GM21390 (cell line): Measurements from ENCODE around the gene RAB44.
A peak's percentile ranks its signal among the peaks of the same experiment; 100 is the strongest.
"Not testable (repeated sequence)": the region's sequence is repeated elsewhere in the genome, so short reads cannot be mapped to it uniquely, and the experiment has no call there.

Source experiments
- ATAC-seq: cut with Tn5 transposase; IDR thresholded peaks from one replicate; pipeline ENCODE4 v1.9.1; 2021; ENCODE audit not compliant: unreplicated experiment

Gene RAB44, protein sequence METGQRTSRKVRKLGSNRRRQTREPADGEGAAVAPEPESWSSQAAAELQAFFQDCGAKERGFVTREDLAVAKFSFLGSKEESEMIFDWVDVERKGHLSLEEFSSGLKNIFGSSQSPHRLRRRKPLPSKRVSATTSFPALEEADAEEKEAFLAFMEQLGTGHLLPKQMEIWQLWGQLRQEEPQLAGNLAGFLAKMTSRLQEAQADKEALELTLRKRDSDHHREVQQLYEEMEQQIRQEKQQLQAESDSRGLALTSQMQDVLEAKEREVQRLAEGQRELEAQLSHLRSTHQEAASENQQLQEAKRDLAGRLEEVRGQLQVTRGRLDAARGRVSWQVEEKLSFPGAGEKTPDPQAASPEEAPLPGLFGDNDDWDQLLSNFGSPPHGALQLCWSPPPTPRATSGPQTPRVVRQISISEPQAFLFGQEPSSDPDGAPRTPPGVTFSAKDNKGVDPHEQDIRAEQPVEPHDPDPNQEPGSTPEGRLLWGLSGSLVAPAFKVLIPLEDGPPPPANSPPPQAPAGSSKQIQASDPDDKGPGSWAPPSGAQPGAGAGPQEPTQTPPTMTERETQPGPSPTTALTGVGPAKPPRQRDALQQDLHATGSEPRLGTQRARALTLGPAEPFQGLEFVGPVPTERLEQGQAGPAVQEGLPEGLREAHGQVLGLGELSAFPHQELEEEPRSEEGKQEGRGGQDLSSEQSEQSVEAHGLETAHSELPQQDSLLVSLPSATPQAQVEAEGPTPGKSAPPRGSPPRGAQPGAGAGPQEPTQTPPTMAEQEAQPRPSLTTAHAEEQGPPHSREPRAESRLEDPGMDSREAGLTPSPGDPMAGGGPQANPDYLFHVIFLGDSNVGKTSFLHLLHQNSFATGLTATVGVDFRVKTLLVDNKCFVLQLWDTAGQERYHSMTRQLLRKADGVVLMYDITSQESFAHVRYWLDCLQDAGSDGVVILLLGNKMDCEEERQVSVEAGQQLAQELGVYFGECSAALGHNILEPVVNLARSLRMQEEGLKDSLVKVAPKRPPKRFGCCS

DNA sequence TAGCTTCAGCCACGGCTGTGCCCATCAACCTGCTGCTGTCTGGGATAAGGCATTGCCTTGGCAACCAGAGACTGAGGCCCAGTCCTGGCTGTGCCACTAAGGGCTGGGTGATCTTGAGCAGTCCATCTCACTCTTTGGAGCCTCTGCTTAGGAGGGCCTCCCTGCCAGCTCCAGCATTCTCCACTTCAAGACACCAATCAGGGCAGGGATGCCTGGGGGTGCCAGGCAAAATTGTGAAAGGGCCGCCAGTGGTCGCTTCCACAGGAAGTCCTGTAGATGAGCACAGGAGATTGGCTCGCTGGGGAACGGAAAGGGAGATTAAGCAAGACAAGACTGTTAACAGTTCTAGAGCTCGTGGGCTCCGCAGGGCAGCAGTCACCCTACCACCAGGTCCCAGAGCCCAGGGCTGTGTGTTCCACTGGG, at the start of gene RAB44:
Gene RAB44, plus strand, starts transcription at position 346 of the 423 bp plus-strand sequence. CDS start 6,410 bp downstream, outside the sequence.
- no peak for ATAC-seq

DNA sequence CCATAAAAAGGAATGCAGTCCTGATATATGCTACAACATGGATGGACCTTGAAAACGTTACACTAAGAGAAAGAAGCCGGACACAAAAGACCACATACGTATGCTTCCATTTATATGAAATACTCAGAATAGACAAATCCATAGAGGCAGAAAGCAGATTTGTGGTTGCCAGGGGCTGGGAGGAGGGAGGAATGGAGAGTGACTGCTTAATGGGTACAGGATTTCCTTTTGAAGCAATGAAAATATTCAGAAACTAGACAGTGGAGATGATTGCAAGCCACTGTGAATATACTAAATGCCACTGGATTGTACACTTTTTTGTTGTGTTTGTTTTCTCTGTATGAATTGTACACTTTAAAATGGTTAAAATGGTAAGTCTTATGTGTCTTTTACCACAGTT, 48.5 kb upstream of the RAB44 start:
- no peak for ATAC-seq

DNA sequence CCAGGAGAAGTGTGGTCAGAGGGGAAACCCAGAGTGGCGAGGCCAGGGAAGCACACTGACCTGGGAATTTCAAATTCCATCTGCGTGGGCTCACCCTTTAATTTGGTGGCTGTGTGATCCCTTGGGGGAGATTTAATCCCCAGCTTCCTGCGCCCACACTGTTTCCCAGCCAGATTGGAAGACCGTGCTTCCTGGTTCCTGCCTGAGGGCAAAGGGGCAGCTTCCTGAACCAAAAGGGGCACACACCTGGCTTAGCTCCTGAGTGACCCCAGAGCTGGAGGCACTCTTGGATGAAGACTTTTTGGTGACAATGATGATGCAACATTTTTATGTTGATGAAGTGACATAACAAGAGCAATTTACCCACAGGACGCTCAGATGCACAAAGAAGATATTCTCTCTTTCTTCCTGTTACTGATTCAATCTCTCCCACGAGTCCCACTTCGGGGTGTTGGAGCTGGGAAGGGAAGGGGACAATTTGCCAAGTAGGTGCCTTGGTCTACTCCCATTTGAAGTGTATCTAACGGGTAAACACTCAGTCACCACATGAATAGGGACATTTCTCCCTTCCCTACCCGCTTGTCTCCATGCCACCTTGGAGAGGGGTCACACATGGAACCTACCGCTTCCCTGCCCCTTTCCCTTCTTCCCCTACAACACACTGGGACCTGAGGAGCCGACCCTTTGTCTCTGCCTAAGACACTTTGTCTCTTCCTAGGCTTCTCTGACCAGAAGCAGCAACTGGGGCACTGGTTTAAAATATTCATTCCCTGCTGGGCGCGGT, 47.7 kb upstream of the RAB44 start:
- no peak for ATAC-seq

DNA sequence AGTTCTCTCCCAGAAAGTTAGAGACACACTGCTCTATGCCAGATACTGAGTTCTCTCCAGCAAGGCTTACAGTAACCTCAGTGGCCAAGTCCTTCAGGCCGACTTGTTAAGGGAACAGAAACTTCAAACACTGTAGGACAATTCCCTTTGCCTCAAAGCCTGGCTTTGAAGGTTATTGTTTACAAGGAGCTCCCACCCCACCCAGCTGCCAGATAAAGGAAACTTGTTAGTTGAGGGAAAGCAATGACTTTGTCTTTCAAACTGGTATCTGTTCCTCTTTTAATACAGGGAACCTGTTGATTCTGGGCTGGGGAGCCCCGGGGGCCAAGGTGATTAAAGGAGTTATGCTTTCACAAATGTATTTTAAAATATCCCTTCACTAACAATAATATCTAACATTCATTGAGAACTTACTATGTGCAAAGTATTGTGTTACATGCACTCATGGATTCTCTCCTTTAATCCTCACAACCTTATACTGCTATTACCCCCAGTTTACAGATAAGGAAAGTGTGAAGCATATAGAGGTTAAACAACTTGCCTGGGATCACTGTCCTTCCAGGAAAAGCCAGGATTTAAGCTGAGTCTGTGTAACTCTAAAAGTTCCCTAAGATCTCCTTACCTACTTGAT, 46.7 kb upstream of the RAB44 start:
- ATAC-seq: peak; percentile 73

DNA sequence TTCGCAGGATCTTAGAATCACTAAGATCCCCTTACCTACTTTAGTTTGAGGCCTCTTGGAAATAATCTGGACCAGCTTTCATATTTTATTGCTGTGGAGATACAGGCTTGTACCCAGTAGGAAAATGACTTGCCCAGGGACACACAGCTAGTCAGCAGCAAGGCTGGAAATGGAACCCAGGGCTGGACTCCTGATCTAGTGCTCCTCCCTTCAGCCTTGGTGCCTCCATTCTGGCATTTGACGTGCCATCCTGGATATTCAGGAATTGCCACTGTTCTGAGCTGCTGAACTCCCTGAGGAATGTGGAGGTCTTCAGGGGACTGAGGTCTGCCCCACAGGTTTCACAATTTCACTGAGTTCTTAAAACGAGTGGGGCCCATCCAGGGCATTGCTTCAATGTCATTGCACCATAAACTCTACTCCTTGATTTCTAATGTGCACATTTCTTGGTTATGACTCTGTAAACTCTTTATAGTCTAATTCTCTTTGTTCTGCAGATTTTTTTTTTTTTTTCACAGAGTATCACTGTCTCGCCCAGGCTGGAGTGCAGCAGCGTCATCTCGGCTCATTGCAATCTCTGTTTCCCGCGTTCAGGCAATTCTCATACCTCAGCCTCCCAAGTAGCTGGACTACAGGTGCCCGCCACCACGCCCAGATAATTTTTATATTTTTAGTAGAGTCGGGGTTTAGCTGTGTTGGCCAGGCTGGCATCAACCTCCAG, 45.8 kb upstream of the RAB44 start:
- ATAC-seq: no peak

DNA sequence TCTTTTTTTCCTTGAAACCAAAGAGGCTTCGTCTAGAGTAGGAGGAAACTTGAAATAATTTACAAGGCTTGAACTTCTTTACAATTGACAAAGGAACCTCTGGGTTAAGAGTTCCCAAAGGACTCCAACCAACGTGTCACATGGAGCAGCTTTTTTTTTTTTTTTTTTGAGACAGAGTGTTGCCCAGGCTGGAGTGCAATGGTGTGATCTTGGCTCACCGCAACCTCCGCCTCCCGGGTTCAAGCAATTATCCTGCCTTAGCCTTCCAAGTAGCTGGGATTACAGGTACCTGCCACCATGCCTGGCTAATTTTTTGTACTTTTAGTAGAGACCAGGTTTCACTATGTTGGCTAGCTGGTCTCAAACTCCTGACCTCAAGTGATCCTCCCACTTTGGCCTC, 43.2 kb upstream of the RAB44 start:
- ATAC-seq: not testable (repeated sequence)

DNA sequence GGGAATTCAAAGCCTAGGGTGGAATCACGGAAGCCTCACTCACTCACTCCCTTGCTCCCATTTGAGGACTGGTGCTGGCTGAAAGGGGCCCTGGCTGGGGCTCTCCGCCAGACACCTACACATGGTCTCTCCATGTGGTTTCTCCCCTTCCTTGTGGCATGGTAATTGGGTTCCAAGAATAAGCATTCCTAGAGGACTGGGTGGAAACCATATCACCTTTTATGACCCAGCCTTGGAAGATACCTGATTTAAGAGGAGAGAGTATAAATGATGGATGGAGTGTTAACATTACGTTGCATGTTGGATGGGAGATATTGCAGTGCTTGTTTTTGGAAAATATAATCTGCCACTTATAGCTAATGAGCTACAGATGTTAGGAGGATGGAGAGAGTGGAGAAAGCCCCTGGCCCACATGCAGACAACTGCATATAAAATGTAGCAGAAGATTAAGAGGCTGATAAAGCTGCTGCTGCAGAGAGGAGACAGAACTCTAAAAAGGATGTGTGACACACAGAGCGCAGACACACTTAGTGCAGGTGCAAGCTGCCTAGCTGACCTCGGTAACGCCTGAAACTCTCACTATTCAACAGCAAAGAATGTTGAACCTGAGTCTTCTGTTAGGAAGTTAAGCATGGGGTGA, 42.4 kb upstream of the RAB44 start:
- ATAC-seq: no peak

DNA sequence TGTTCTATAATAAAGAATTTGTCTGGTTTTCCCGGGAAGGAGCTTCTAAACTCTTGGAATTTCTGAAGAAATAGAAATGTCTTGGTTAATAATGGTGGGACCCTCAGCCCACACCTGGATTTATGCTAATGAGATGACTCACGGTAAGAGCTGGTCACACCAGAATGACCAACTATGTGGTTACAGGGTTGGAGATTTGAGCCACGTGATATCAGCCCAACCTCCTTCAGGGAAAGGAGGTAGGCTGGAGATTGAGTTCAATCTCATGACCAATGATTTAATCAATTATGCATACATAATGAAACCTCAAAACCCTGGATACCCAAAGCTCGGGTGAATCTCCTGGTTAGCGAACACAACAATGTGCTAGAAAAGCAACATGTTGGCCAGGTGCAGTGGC, 41.2 kb upstream of the RAB44 start:
- no peak for ATAC-seq

DNA sequence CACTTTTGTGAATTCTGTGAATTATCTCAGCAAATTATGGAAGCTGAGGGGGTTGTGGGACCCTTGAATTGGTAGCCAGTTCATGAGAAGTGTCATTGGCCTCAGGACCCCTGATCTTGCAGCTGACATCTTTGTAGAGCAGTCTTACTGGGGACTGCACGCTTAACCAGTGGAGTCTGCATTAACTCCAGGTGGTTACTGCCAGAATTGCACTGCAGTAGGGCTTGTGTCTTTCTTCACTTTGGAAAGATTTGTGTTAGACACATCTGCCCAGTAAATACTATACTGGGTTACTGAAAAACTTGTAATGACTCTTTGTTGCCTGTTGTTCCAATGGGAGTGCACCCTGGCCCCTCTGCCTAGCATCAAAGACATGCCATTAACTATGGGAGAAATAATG, 40.4 kb upstream of the RAB44 start:
- ATAC-seq: no peak

DNA sequence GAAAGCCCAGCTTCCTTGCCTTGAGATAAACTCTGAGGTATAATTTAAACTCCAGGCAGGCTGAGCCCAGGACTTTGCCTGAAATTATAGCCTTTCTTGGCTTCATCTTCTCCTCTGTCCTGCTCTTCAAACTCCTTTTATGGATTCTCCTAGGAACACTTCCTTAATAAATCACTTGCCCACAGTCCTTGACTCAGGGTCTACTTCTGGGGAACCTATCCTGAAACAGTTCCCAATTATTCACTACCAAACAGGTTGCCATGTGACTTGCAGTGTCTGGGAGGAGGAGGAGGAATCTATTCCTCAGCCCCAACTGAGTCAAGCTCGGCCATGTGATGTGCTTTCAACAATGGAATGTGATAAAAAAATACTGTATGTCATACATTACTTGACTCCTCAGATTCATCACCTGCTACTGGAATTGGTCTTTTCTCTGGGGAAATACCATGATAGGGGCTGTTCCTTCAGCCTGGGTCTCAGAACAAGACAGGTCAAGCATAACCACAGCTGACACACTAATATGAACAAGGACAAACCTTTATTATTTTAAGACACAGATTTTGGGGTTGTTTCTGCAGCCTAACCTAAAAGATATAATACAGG, 39.6 kb upstream of the RAB44 start:
- no peak for ATAC-seq

DNA sequence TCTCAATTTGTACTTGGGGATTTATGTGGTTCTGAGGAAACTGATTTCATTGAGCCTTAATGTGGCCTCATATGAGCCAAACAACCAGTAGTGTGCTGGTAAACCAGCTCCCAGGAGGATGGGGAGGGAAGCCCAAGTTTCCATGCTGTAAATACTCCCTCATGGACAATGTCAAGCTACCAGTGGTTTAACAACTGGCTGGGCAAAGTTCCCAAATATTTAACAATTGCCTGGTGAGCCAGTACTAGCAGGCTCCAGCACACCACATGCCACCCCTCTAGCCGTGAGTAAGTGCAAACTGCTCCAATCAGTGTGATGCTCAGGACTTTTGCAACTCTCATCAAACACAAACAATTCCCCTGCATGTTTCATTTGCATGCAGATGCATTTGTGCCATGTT, 38.4 kb upstream of the RAB44 start:
- no peak for ATAC-seq

DNA sequence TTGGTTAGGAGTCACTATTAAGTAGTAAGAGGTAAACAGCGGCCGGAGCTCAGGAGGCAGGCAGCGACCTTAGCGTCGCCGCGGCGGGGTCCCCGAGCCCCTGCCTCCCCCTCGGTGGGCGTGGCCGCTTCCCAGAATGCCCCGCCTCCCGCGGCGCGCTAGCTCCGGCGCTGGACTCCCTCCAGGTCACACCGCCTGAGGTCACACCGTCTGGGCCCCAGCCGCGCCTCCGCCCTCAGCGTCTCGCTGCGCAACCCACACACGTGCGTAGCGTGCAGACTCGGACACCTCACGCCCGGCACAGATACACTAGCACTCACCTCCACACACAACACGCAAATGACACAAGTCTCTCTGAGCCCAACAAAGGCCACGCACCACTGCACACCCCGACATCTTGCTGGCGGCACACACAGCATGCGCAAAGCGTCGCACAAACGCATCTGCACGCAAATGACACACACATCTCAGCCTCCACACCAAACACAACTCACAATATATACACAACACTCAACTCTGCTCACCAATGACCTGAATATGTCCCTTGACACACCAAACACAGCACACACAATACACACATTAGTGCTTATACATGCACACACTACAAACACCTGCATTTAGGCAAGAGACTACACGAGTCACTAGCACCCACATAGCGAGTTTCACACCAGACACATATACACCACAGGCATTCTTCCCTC, 36.7 kb upstream of the RAB44 start:
- ATAC-seq: no peak

DNA sequence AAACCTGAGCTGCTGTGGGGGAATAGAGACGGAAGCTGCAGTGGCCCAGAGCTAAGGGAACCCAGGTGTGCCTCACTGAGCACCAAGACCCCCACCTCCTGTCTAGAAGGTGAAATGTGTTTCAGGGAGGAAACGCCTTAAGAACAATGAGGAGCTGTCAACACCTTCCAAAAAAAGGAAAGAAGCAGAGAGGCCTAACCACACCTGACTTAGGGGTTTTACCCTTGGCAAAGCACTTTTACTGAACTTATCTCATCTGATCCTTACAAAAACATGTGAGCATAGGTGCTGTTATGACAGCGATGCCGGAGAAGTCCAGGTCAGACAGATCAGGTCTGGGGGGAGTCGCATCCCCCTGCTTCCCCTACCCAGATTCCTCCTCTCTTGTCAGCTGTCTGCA, 35.2 kb upstream of the RAB44 start:
- no peak for ATAC-seq

DNA sequence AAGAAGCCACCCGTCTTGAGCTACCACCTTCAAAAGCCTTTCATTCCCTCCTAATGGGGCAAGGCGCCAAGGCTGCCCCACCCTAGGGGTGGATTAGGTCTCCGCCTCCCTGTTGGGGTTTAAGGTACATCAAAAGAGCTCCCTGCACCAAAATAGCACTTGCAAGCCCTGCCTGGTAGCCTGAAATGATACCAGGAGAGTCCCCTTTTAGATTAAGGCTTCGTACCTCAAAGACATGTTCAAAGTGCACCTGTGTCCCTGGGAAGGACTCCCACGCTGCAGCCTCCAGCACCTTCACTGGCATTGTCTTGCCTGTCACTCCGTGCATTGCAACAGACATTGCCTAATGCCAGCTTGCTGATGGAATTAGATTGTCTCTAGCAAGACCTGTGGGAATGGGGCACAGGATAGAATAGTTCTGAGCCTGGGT, 34.8 kb upstream of the RAB44 start:
- ATAC-seq: no peak

DNA sequence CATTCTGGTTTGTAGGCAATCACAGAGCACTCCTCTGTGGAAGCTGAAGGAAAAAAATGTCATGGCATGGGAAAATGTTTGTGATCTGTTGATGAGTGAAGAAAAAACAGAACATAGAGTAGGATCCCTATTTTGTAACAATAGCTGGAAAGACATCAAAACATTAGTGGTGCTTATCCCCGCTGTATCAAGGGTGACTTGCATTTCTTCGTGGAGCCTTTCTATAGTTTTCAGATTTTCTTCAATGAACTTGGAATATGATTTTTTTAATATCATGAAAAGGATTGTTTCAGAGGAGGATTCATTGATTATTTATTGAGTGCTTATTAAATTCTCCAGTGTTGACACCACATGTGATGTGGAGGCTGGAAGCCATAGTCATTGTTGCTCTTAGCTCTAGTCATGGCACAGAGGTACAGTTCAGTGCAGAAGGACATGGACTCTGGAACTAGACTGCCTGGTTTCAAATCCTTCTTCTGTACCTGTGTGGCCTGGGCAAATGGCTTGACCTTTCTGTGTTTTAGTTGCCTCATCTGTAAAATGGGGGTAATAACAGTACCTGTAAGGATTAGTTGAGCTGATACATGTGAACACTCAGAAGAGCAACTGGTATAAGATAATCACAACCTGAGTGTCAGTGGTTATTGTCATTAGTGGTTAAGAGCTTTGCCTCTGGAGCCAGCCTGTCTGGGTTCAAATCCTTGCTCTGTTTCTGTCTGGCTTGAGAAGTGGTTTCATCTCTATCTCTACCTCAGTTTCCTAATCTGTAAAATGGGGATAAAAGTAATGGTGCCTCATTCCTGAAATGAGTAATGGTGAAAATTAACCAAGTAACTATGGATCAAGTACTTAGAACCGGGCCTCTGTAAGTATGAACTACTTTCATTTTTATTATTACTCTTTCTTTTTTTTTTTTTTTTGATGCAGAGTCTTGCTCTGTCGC, 33.9 kb upstream of the RAB44 start:
- ATAC-seq: no peak

DNA sequence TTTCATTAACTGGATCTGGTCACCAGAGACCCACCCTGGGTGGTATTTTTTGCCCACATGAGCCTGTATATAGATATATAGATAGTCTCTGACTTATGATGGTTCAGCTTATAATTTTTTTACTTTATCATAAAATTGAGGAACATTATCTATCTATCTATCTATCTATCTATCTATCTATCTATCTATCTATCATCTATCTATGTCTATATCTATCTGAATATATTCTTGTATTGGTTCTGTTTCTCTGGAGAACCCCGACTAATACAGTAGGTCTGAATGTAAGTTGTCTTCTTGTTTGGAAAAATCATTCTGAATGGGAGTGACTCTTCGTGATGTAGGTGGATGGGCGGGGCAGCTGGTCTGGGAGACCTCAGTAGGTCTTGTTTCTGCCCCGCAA, 32.4 kb upstream of the RAB44 start:
- ATAC-seq: no peak

DNA sequence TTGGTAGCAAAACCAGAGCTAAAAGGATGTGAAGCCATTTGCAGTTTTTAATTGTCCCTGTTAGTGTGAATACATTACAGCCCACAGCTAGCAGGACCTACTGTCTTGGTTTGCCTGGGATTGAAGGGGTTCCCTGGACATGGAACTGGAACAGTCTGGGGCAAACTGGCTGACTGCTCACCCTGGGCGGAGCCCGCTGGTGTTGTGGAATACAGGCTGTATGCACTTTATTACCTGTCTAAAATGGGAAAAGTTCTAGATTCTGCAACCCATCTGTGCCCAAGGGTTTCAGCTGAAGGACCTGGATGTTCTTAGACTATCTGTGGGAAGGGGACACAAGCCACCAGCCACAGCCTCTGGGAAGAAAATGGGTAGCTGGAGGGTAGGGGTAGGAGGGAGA, 31.3 kb upstream of the RAB44 start:
- ATAC-seq: no peak
